AG20443 (cell line): ENCODE measurements around the gene APOF.
"Not testable (repeated sequence)": the region's sequence is repeated elsewhere in the genome, so short reads cannot be mapped to it uniquely, and the experiment has no call there.

Source experiments
- DNase-seq: peaks from one replicate; pipeline ENCODE4 v3.0.0; 2012; ENCODE audit warnings: low spot score, mixed read lengths

APOF gene

GRCh38 chr12:56332512-56333196, 30.0 kb downstream of the APOF start:
- DNase-seq: no peak

GRCh38 chr12:56330936-56331490, 31.6 kb downstream of the APOF start:
- no peak for DNase-seq

- DNase-seq: no peak
Measured at GRCh38 chr12:56326533-56326932, 36.1 kb downstream of the APOF start.

GRCh38 chr12:56326126-56326525, 36.5 kb downstream of the APOF start:
- no peak for DNase-seq

GRCh38 chr12:56324206-56324605, 38.5 kb downstream of the APOF start:
- DNase-seq: no peak

- DNase-seq: not testable (repeated sequence)
Measured at GRCh38 chr12:56321610-56322009, 41.0 kb downstream of the APOF start.

GRCh38 chr12:56321027-56321426, 41.6 kb downstream of the APOF start:
- no peak for DNase-seq

- no peak for DNase-seq
Measured at GRCh38 chr12:56317675-56318074, 45.0 kb downstream of the APOF start.

- peak; percentile 96 for DNase-seq
Measured at GRCh38 chr12:56315622-56316473, 46.8 kb downstream of the APOF start, which contains the start of gene CNPY2. Gene CNPY2 (minus strand): TSS chr12:56315988. CDS start chr12:56315217, 771 bp downstream.

- no peak for DNase-seq
Measured at GRCh38 chr12:56315249-56315621, 47.4 kb downstream of the APOF start.

- no peak for DNase-seq
Measured at GRCh38 chr12:56311003-56311402, 51.7 kb downstream of the APOF start.
